HG03066 (cell line): ENCODE data around the gene ACTN4.

Experiments used
- ATAC-seq: cut with Tn5 transposase; IDR thresholded peaks from one replicate; pipeline ENCODE4 v1.9.1; 2021; ENCODE audit warnings: low read depth; ENCODE audit not compliant: unreplicated experiment

Gene ACTN4

DNA sequence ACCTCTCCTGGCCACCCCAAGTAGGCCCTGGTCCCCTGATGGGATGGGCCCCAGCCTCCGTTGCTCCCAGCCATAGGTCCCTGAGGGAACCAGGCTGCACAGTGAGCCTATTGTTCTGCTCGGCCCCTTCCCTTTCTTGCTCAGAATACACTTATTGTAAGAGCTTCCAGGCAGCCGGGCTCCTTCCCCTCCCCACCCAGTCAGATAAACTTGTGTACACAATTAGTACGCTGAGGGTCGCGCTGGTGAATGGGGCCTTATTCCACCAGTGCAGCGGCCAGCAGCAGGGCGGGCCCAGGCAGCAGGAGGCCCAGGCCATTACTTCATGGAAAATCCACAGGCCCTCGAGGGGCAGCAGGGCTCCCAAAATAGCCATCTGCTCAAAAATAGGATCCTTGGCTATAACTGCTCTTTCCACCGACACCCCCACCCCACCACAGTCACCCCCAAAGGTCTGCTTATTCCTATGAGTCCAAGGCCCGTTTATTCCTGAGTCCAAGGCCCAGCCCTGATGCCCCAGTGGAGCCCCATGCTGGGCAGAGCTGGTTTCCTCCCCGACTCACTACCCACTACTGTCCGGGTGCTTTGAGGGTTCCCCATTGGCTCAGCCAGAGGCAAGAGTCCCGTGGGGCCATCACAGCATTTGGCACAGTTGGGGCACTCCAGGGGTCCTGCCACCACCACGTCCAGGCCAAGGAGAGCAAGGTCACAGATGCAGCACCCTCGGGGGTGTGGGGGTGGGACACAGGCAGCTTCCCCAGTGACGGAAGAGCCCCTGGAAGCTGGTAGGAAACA is 74.7 kb downstream of the ACTN4 start:
- no peak for ATAC-seq

DNA sequence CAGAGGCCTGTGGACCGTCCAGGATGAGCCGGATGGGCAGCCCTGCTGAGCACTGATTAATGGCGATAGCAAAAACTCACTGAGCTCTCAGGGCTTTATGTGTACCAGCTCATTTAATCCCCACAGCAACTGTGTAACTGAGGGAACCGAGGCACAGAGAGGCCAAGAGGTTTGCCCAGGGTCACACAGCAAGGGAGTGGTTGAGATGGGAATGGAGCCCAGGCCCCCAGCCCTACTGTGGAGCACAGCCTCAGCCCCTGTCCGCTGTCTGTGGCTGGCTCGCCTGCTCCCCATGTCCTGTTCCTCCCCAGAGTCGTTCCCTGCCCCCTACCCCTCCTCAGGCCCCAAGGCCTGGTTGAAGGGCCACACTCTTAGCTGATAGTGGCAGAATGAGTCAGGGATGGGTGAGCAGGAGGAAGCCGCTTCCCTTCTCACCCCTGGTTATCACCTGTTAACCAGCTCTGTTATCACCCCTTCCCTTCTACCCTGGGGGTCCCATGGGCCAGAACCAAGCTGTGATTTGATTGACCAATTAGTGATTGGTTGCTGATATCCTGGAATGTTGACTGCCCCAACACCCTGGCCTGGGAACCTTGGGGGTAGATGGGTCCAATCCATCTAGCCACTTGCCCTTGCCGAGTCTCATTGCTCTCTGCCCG is 75.6 kb downstream of the ACTN4 start:
- no peak for ATAC-seq

DNA sequence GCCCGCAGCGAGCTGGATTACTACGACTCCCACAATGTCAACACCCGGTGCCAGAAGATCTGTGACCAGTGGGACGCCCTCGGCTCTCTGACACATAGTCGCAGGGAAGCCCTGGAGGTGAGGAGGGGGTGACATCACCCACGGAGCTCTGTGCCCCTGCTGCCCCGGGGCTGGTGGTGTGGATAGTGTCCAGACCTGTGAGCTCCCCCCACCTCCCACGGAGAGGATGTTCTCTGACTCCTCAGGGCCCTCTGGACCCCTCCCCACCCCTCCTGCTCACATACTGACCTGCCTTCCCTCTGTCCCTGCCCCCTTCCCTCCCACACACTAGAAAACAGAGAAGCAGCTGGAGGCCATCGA is 76.1 kb downstream of the ACTN4 start:
- no peak for ATAC-seq

DNA sequence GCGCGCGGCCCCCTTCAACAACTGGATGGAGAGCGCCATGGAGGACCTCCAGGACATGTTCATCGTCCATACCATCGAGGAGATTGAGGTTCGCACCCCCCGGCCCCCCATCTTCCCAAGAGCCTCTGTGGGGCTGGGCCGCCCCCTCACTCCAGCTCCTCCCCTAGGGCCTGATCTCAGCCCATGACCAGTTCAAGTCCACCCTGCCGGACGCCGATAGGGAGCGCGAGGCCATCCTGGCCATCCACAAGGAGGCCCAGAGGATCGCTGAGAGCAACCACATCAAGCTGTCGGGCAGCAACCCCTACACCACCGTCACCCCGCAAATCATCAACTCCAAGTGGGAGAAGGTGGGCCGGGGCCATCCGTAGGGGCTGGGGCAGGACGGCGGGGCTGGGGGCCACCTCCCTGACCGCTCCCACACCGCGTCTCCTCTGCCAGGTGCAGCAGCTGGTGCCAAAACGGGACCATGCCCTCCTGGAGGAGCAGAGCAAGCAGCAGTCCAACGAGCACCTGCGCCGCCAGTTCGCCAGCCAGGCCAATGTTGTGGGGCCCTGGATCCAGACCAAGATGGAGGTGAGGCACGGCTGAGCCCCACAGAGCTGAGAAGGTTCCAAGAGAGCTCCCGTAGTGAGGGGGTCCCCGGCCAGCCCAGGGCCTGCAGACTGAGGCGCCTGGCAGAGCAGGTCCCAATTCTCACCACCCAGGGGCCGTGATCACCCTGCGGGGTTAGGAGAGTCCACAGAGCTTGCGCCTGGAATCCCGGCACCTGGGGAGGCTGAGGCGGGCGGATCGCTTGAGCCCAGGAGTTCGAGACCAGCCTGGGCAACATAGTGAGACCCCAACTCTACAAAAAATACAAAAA is 76.8 kb downstream of the ACTN4 start:
- ATAC-seq = no peak

DNA sequence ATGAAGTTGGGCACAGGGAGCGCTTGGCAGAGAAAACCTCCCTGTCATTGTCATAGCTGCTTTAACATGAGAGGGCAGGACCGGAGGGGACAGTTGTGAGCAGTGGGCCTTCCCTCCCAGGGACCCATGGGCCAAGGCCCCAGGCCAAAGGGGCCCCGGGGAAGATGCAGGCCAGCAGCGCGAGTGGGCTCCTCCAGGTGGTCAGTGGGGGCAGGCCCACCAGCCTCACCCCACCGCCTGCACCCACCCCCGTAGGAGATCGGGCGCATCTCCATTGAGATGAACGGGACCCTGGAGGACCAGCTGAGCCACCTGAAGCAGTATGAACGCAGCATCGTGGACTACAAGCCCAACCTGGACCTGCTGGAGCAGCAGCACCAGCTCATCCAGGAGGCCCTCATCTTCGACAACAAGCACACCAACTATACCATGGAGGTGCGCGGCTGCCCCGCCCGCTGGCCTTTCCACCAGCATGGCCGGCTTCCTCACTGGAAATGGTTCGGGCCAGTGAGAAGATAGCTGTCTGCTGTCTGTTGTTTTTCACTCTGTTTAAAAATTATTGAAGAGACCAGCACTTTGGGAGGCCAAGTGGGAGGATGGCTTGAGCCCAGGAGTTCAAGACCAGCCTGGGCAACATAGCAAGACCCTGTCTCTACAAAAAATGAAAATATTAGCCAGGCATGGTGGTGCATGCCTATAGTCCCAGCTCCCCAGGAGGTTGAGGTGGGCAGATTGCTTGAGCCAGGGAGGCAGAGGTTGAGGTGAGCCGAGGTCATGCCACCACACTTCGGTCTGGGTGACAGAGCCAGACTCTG is 78.2 kb downstream of the ACTN4 start:
- no peak for ATAC-seq

DNA sequence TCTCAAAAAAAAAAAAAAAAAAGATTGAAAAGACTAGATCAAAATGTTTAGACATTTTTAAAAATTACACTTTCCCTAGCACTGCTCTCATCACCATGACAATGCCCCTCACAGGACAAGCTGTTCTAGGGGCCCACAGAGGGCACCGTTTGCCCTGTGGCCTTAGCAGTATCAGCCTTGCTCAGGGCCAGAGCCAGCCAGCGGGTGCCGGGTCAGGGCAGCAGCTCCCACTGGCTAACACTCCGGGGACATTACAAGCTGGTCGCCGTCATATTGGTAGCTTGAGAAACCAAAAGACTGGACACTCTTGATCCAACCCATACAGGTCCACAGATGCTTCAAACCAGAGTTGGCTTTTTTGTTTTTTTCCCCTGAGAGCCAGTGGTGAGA is 78.8 kb downstream of the ACTN4 start:
- ATAC-seq = no peak

DNA sequence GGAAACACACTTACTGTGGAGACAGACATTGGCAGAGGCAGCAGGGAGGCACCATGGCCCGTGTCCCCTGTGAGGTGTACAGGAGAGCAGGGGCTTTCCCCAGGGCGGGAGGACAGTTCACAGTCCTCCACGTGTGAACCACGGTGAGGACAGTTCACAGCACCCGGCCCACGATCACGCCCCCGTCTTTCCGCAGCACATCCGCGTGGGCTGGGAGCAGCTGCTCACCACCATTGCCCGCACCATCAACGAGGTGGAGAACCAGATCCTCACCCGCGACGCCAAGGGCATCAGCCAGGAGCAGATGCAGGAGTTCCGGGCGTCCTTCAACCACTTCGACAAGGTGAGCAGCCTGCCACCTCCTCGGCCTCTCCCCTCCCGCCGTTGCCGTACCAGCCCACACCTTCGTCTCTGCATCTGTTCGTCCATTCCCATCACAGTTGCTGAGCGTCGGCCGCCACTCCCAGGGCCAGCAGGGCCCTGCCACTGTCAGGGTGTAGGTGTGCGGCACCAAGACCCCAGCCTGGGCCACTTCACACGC is 79.4 kb downstream of the ACTN4 start:
- ATAC-seq = no peak

DNA sequence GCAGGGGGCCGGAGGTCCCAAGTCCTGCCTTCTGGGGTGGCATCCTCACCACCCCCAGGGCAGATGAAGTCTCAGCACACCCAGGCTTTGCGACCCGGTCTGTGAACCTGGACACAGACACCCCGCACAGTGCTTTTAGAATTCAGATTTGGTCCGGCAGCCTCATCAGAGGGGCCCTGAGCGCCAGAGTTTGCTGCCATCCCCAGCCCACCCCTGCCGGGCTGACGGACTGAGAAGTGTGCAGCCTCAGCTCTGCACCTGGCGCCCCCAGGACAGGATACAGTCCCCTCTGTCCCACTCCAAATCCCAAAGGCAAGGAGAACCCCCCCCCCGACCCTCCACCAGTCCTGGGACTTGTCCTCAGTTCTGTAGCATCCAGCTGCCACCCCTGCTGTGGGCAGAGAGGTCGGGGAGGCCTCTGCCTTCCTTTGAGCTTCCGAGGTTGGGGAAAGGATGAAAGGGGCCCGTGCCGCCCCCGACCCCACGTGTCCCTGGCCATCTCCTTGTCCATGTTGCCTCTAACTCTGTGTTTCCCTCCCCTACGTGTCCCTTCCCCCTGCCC is 79.9 kb downstream of the ACTN4 start:
- no peak for ATAC-seq

DNA sequence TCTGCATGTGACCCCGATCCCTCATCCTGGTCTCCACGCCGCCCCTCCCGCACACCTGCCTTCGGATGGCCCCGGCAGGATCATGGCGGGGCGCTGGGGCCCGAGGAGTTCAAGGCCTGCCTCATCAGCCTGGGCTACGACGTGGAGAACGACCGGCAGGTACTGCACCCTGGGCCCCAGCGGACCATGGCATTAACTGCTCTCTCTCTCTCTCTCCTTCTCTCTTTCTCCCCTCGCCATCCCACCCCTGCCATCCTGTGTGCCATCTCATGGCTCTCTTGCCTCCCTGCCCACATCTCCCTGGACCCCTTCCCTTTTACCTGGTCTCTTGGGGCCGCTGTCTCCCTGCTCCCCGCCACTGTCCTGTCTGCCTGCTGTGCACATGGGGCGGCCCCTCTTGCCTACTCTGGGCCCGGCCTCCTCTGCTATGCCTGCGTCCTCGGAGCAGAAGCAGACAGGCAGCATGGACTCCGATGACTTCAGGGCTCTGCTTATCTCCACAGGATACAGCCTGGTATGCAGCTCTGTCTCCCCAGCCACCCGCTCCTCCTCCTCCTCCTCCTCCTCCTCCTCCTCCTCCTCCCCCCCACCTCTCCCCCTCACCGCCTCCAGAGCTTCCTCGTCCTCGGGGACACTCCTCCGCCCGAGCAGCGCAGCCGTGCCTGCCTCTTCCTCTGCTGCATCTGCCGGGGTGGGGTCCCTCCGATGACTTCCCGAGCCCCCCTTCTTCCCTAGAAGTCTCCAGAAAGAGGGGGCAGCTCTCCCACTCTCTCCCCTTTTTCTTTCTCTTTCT is 80.6 kb downstream of the ACTN4 start:
- no peak for ATAC-seq

DNA sequence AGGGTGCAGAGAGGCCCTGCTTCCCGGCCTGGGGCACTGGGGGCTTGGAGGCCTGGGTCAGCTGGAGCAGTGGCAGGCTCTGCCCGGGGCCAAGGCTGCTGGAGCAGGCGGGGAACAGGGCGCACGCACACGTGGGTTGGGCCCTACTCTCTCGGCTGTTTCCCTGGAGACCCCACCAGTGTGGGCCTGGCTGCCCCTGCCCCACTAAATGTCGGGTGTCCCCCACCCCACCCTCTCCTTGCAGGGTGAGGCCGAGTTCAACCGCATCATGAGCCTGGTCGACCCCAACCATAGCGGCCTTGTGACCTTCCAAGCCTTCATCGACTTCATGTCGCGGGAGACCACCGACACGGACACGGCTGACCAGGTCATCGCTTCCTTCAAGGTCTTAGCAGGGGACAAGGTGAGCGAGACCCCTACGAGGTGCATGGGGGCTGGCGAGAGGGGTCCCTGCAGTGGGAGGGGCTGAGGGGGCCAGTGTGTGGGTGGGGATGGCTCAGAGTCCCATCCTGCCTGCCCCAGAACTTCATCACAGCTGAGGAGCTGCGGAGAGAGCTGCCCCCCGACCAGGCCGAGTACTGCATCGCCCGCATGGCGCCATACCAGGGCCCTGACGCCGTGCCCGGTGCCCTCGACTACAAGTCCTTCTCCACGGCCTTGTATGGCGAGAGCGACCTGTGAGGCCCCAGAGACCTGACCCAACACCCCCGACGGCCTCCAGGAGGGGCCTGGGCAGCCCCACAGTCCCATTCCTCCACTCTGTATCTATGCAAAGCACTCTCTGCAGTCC is 81.5 kb downstream of the ACTN4 start:
- ATAC-seq = no peak

DNA sequence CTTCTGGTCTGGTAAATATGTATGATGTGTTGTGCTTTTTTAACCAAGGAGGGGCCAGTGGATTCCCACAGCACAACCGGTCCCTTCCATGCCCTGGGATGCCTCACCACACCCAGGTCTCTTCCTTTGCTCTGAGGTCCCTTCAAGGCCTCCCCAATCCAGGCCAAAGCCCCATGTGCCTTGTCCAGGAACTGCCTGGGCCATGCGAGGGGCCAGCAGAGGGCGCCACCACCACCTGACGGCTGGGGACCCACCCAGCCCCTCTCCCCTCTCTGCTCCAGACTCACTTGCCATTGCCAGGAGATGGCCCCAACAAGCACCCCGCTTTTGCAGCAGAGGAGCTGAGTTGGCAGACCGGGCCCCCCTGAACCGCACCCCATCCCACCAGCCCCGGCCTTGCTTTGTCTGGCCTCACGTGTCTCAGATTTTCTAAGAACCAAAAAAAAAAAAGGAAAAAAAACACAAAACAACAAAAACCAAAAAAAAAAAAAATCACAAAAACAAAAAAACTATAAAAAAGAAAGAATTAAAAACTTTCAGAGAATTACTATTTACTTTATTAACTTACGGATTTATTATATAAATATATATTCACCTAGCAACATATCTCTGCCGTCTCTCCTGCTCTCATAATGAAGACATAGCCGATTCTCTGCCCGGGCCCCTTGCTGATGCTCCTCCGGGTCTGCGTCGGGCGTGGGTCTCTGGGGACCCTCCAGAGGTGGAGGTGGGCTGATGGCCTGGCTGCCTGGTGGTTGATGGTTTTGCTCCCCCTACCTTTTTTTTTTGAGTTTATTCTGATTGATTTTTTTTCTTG is 82.4 kb downstream of the ACTN4 start:
- ATAC-seq = no peak

DNA sequence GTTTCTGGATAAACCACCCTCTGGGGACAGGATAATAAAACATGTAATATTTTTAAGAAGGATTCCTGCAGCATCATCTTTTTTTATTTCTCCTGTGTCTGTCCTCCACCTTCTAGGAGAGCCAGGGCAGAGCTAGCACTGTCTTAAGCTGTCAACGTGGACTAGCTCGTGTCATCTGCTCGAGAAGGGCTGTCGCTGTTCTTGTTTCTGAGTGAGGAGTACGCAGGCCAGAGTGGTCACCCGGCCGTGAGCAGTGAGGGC is 83.0 kb downstream of the ACTN4 start:
- no peak for ATAC-seq

DNA sequence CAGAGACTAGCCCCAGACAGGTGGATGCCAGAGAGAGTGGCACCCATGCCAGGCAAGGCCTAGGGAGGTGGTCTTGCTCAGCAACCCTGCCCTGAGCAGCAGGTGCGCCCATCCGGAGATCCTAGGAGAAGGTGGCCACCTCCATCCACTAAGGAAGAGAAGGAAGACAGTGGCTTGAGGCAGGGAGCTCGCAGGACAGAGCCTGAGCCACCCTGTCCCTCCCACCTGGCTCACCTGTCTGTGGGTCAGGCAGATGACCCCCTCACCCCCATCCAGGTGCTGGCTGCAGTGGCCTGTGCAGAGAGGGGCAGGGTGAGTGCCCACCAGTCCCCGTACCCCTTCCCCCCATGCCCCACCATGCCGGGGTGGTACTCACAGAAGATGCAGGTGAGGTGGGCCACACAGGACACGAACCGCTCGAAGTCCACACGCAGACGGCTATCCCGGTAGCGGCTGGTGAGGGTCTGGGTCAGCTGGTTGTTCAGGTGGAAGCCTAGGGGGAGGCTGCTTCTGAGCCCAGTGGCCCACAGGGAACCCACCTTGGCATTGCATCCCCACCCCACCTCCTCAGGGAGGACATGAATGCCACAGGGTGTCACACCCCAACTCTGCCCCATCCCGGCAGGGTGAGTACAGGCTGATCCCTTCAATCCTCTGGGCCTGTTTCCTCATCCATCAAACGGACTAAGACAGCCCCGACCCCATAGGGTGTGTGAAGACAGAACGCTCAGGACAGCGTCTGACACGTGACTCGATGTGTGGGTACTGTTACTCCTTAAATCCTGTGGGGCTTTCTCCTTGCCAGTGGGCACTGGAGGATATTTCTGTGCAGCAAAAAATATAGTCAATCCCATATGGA is 83.5 kb downstream of the ACTN4 start:
- no peak for ATAC-seq

DNA sequence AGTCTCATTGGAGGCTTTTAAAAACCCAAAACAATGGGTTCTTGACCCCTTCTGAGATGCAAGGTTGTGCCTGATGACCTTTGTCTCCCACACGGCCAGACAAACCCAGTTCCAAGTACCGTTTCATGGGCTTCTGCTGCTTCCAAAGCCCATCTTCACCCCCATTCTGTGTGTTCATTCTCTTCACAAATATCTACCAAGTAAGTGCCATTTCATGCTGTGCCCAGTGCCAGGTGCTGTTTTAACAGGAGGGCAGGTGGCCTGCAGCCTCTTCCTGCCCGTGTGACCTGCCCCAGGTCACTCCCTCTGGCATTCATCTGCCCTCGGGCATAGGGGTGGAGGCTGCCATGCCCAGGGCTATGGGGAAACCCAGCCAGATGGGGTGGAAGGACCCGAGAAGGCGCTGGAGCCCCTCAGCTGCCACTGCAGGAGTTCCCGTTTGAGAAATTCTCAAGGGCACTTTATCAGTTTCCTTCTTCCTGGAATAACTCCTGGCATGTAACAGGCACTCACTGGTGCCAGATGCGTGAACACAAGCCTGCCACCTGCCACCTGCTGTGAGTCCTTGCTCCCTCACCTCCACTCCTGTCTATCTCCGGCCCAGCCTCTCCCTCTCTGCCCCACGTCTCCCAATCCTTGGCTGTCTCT is 84.3 kb downstream of the ACTN4 start:
- no peak for ATAC-seq

DNA sequence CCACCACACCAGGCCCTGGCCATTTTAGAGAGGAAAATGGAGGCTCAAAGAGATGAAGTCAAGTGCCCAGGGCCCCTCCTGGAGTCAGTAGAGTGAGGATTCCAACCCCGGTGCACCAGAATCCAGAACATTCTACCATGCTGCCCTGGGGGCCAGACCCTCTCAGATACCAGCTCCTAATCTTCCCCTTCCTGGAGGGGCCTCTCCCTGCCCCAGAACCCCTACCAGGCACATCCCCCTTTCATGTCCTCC is 85.7 kb downstream of the ACTN4 start:
- ATAC-seq = no peak

DNA sequence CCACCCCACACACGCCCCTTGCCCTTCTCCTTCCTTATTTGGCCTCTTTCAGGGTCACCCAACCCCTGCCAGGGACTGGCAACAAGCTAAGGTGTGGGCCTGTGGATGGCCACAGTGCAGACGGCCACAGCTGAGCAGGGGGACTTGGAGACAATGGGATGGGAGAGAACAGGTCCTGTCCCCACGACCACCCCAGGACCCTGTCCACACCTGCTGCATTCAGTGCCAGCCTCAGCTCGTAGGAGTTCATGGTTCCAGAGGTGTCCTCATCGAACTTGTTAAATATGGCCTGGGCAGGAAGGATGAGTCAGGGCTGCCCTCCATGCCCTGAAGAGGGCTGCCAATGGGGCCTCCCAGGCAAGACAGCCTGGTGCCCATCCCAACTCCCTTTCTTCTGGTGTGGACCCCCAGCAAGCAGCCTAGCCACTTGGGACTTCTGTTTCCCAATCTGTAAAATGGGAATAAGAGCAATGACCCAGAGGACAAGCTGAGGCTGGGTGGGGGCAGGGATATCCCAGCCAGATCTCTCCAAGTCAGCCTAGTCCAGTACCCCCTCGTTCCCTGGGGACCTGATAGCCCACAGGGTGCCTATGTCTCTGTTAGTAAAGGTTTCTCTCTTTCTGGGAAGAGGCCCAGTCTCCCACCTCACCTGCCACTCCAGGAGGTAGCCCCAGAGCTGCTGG is 86.2 kb downstream of the ACTN4 start:
- ATAC-seq = no peak

DNA sequence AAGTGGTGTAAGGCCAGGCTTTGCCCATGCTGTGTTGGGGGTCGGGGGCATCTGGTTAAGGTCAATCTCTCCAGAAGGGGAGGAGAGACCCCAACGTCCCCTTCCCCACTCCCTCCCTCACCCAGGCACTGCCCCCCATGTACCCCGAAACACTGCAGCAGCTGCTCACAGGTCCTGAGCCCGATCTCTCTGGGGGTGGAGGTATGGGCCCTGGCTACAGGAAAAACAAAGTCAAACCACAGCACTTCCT is 86.7 kb downstream of the ACTN4 start:
- ATAC-seq = no peak
